C4-2B (cell line): ENCODE measurements around the gene SIMC1.
"Not testable (repeated sequence)": the region's sequence is repeated elsewhere in the genome, so short reads cannot be mapped to it uniquely, and the experiment has no call there.

Experiments used
- ZFX ChIP-seq: fragments of 450-650 bp; IDR thresholded peaks from 2 replicates; pipeline ENCODE4 v1.6.1; 2017
- TF ChIP-seq, protein P1 (sequence below): fragments of 450-650 bp; conservative IDR thresholded peaks from 2 replicates; pipeline ENCODE4 v1.5.1; 2017; ENCODE audit warnings: mild to moderate bottlenecking

DNA sequence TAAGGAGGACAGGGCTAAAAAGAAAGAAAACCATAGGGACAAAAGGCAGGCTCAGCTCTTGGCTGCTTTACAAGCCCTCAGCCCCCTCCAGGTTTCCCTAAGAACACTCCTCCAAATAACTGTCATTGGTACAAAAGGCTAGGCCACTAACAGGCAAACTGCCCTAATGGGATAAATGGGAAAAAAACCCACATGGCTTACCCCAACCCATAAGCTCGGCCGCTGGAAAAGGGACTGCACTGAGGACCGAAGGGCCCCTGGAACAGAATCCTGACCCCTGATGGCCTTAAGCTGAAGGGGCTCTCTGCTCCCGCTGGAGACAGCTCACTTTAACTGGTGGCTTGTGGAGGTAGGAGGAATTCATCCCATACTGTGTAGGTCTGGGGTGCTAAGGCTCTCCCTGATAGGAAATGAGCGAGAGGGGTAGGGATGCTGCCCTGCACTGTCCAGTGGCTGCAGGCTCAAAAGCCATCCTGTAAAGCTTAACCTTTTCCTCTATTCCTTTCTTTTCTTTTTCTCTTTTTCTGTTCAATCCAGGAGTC is 21.0 kb upstream of the SIMC1 start:
- TF ChIP-seq, protein P1, sequence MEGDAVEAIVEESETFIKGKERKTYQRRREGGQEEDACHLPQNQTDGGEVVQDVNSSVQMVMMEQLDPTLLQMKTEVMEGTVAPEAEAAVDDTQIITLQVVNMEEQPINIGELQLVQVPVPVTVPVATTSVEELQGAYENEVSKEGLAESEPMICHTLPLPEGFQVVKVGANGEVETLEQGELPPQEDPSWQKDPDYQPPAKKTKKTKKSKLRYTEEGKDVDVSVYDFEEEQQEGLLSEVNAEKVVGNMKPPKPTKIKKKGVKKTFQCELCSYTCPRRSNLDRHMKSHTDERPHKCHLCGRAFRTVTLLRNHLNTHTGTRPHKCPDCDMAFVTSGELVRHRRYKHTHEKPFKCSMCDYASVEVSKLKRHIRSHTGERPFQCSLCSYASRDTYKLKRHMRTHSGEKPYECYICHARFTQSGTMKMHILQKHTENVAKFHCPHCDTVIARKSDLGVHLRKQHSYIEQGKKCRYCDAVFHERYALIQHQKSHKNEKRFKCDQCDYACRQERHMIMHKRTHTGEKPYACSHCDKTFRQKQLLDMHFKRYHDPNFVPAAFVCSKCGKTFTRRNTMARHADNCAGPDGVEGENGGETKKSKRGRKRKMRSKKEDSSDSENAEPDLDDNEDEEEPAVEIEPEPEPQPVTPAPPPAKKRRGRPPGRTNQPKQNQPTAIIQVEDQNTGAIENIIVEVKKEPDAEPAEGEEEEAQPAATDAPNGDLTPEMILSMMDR = not testable (repeated sequence)
- TF ChIP-seq ZFX = not testable (repeated sequence)
